Stimulated activated CD4-positive, alpha-beta T cell treated with anti-CD3 and anti-CD28 coated beads, Interleukin-4, amount 100 ng/mL, for 4 hours (primary cell): ENCODE results near the gene SKAP1.

Experiments used
- DNase-seq, 2 experiments: peaks; one replicate each; pipeline ENCODE4 v3.0.0-alpha.2; 2020

SKAP1 gene

GRCh38 chr17:48134912-48135480, 295.0 kb downstream of the SKAP1 start:
- no peak for DNase-seq

GRCh38 chr17:48132385-48132784, 297.6 kb downstream of the SKAP1 start:
- DNase-seq: no peak

GRCh38 chr17:48131216-48131824, 298.7 kb downstream of the SKAP1 start:
- peak; percentile 18 to 41 for DNase-seq

- DNase-seq: no peak
Measured at GRCh38 chr17:48129981-48130380, 300.0 kb downstream of the SKAP1 start.

GRCh38 chr17:48128400-48128799, 301.6 kb downstream of the SKAP1 start:
- no peak for DNase-seq

- DNase-seq: no peak
Measured at GRCh38 chr17:48127371-48128051, 302.5 kb downstream of the SKAP1 start.

- no peak for DNase-seq
Measured at GRCh38 chr17:48126532-48126850, 303.5 kb downstream of the SKAP1 start.

- no peak for DNase-seq
Measured at GRCh38 chr17:48125829-48126531, 304.0 kb downstream of the SKAP1 start.

GRCh38 chr17:48123776-48124388, 306.1 kb downstream of the SKAP1 start:
- DNase-seq: no peak

- no peak for DNase-seq
Measured at GRCh38 chr17:48123111-48123510, 306.9 kb downstream of the SKAP1 start.

GRCh38 chr17:48122665-48123045, 307.4 kb downstream of the SKAP1 start:
- no peak for DNase-seq

- no peak for DNase-seq
Measured at GRCh38 chr17:48121923-48122664, 307.9 kb downstream of the SKAP1 start.

- peak in 1 of 2 experiments; percentile 40 for DNase-seq
Measured at GRCh38 chr17:48113201-48113676, 316.8 kb downstream of the SKAP1 start.

GRCh38 chr17:48111937-48112241, 318.1 kb downstream of the SKAP1 start:
- DNase-seq: no peak

- DNase-seq: no peak
Measured at GRCh38 chr17:48110761-48111160, 319.3 kb downstream of the SKAP1 start.

- peak; percentile 93 to 97 for DNase-seq
Measured at GRCh38 chr17:48107137-48108055, 322.6 kb downstream of the SKAP1 start, which contains the start of gene SNX11. SNX11 (plus strand) TSS chr17:48107766; CDS start chr17:48112044, 4,278 bp downstream.

- no peak for DNase-seq
Measured at GRCh38 chr17:48106802-48107136, 323.2 kb downstream of the SKAP1 start.

- no peak for DNase-seq
Measured at GRCh38 chr17:48104440-48104839, 325.6 kb downstream of the SKAP1 start.

GRCh38 chr17:48102798-48103715, 327.0 kb downstream of the SKAP1 start:
- no peak for DNase-seq

- DNase-seq: no peak
Measured at GRCh38 chr17:48102043-48102750, 327.8 kb downstream of the SKAP1 start.
